Measurements from ENCODE around the gene HHATL.

Gene HHATL

DNA sequence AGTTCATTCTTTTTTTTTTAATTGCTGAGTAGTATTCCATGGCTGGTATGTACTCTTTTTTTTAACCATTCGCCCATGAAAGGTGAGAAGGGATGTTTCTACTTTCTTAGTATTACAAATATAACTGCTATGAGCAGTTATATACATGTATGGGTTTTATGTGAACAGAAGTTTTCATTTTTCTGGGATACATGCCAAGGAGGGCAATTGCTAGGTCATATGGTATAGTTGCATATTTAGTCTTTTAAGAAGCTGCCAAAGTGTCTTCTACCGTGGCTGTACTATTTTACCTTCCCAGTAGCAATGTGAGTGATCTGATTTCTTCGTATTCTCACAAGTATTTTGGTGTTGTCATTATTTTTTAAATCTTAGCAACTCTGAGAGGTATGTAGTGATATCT, 28.5 kb downstream of the HHATL start:
- no peak overlapping the region for H3K4me3 ChIP-seq (ENCODE audit: low read depth, low read length)
- no peak for DNase-seq (ENCODE audit: low read depth)
- TF ChIP-seq, protein P1, sequence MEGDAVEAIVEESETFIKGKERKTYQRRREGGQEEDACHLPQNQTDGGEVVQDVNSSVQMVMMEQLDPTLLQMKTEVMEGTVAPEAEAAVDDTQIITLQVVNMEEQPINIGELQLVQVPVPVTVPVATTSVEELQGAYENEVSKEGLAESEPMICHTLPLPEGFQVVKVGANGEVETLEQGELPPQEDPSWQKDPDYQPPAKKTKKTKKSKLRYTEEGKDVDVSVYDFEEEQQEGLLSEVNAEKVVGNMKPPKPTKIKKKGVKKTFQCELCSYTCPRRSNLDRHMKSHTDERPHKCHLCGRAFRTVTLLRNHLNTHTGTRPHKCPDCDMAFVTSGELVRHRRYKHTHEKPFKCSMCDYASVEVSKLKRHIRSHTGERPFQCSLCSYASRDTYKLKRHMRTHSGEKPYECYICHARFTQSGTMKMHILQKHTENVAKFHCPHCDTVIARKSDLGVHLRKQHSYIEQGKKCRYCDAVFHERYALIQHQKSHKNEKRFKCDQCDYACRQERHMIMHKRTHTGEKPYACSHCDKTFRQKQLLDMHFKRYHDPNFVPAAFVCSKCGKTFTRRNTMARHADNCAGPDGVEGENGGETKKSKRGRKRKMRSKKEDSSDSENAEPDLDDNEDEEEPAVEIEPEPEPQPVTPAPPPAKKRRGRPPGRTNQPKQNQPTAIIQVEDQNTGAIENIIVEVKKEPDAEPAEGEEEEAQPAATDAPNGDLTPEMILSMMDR (IDR thresholded peaks at IDR 0.05; ENCODE audit: insufficient read depth, low read depth, low read length, missing control alignments): no peak

DNA sequence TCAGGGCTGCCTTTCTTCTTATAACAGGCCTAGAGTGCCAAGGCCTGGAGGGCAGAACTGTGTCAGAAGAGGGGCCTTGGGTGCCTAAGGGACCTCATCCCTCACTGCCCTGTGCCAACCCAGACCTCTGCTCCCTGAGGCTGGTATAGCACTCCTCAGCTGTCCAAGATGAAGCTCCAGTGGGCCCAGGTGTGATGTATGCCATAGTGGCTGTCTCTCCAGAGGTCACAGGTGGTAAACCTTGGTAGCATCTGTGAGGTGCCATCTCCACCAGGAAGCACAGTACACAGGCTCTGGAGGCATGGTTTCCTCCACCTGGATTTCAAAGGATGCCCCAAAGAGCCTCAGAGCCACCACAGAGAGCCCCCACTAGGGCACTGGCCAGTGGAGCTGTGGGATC, 29.5 kb downstream of the HHATL start:
- H3K4me3 ChIP-seq (ENCODE audit: low read depth, low read length): no peak overlapping the region
- TF ChIP-seq, protein P1 (IDR thresholded peaks at IDR 0.05; ENCODE audit: insufficient read depth, low read depth, low read length, missing control alignments): no peak
- no peak for DNase-seq (ENCODE audit: low read depth)

DNA sequence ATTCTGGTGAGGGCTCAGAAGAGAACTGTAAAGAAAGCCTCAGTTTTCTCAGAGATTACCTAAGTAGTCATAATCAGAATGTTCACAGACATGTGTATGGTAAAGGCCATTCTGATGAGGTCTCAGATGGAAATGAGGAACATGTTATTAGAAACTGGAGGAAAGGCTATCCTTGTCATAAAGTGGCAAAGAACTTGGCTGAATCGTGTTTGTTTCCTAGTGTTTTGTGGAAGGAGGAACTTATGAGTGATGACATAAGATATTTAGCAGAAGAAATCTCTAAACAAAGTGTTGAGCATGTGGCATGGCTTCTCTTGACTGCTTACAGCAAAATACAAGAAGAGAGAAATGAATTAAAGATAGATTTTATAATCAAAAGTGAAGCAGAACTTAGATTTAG, 30.1 kb downstream of the HHATL start:
- DNase-seq (ENCODE audit: low read depth): no peak
- TF ChIP-seq, protein P1 (IDR thresholded peaks at IDR 0.05; ENCODE audit: insufficient read depth, low read depth, low read length, missing control alignments): no peak
- H3K4me3 ChIP-seq (ENCODE audit: low read depth, low read length): no peak overlapping the region

DNA sequence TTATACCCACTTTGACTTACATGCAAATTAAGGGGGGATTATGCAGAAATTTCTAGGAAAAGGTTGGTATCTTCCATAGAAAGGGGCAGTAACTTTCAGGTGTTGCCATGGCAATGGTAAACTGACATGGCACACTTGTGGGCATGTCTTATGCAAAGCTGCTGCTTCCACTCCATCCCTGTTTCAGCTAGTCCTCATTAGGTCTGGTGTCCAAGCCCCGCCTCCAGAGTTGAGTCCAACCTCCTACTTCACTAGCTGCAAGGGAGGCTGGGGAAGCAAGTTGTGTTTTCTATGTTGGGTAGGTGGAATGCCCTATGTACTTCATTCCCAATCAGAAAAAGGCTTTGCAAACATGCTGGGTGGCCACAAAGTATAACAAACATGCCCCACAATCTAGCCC, 31.9 kb downstream of the HHATL start:
- no peak for DNase-seq (ENCODE audit: low read depth)
- TF ChIP-seq, protein P1 (IDR thresholded peaks at IDR 0.05; ENCODE audit: insufficient read depth, low read depth, low read length, missing control alignments): no peak
- H3K4me3 ChIP-seq (ENCODE audit: low read depth, low read length): no peak overlapping the region

DNA sequence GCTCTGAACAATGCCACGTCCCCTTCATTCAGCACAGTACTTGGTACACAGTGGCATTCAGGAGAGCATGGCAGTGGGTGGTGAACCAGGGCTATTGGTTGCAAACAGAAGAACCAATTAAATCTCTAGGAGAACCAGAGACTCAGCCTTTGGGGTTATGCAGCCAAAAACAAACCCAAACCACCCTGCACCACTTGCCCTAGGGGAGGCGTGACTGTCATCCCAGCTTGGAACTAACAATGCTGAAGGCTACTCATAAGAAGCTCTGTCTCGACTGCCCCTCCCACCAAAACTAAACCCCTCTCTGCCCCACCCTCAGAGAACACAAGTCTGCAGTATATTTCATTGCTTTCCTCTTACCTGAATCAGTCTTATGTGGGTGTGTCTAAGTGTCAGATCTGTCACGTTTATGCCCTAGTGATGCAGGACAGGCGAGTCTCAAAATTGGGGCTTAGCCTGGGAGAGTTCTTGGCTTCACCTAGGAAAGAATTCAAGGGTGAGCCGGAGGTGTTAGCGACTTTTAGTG, 32.5 kb downstream of the HHATL start:
- TF ChIP-seq, protein P1 (IDR thresholded peaks at IDR 0.05; ENCODE audit: insufficient read depth, low read depth, low read length, missing control alignments): no peak
- no peak overlapping the region for H3K4me3 ChIP-seq (ENCODE audit: low read depth, low read length)
- no peak for DNase-seq (ENCODE audit: low read depth)

DNA sequence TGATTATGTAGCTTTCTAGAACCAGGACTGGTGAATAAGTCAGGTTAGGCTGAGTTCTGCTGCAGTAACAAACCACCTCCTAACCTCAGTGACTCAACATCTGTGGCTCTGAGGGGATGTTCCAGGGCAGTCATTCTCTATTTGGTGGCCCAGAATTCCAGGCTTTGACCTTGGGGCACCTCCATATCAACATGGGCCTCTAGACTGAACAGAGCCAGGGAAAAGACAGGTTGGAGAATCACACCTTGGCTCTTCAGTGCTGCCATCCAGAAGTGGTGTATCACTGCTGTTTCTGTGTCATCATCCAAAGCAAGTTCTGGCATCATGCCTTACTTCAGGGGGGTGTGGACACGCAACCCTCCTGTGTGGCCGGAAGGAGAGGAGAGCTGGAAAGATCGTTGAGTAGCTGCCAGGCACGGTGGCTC, 33.8 kb downstream of the HHATL start:
- no peak overlapping the region for H3K4me3 ChIP-seq (ENCODE audit: low read depth, low read length)
- no peak for DNase-seq (ENCODE audit: low read depth)
- TF ChIP-seq, protein P1 (IDR thresholded peaks at IDR 0.05; ENCODE audit: insufficient read depth, low read depth, low read length, missing control alignments): no peak

DNA sequence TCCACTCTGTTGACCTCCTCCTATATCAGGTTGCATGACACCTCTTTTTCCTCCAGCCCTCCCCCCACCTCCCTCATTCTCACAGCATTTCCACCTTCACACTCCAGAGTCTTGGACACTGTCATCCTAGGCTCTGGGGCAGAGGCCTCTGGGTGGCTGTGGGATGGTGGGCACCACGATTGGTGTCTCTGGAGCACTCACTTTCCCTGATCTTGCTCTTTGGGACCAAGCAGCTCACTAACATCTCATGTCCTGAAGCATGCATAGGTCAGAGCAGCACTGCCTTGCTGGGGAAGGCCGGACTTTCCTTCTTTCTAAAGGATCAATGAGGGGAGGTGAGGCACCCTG, 34.2 kb downstream of the HHATL start:
- DNase-seq (ENCODE audit: low read depth): no peak
- no peak overlapping the region for H3K4me3 ChIP-seq (ENCODE audit: low read depth, low read length)
- TF ChIP-seq, protein P1 (IDR thresholded peaks at IDR 0.05; ENCODE audit: insufficient read depth, low read depth, low read length, missing control alignments): no peak
